Fibroblast of skin of right quadriceps (primary cell): ENCODE data around the gene CDS2.
A peak's percentile ranks its signal among the peaks of the same experiment; 100 is the strongest.

Experiments used
- DNase-seq: peaks from one replicate; pipeline ENCODE4 v3.0.0-alpha.2; 2013

Gene CDS2

GRCh38 chr20:5154543-5154925 is 27.7 kb downstream of the CDS2 start:
- DNase-seq, result no peak

DNA sequence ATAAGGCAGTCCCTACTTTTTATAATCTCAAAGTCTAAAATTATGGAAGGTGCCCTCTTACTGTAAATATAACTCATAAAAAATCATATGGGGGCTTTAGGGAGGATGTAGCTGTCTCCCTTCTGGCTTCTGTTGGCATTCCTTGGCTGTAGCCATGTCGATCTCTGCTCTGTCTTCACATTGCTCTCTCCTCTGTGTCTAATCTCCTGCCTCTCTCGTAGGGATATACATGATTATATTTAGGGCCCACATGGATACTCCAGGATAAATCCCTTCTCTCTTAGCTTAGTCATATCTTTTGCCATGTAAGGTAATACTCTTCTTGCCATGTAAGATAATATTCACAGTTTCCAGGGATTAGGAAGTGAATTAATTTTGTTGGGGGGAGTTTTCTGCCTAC is 28.6 kb downstream of the CDS2 start:
- no peak for DNase-seq

DNA sequence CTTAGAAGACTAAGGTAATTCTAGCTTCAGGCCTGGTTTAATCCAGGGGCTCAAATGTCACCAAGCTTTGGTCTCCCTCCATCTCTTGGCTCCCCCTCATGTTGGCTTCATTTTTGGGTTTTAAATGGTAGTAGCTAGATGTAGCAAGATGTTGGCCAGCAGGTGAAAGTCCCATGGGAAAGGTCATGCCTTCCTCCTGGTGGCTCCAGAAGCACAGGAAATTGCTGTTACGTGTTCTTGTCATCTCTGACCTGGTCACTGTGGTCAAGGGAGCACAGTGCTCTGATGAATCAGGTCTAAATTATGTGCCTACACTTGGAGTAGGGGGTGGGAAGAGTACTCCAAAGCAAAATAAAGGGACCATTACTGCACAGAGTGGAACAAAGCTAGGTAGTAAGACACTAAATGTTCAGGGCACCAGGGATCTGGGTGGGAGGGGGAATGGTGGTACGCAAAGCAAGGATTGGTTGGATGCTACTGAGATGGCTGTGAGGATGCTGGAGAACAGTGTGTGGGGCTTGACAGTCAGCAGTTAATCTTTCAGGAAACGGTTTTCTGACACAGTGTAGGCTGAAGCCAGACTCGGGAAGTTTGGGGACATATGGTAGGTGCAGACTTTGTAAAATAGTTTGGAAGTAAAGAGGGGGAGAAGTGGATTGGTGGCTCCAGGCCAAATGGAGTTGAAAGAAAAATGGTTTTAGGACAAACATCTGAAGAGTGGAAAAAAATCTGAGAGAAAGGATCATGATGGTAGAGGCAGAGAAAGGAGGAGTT is 30.1 kb downstream of the CDS2 start:
- no peak for DNase-seq

DNA sequence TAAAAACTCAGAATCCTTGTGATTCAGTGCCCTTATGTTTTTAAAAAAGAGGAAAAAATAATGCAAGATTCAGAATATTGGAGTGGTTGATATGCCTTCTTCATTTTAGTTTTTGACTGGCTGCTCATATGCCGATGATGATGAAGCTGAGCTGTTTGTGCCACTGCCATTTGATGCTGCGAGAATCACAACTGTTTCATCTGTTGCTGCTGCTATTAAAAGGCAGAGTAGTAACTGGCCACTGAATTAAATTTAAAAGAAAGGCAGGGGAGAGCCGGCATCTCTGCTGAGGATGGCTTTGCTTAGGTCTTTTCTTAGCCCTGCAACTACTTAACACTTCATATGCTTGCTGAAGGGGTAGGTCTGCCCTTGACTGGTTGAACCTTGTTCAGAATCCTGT is 33.1 kb downstream of the CDS2 start:
- DNase-seq, result no peak

DNA sequence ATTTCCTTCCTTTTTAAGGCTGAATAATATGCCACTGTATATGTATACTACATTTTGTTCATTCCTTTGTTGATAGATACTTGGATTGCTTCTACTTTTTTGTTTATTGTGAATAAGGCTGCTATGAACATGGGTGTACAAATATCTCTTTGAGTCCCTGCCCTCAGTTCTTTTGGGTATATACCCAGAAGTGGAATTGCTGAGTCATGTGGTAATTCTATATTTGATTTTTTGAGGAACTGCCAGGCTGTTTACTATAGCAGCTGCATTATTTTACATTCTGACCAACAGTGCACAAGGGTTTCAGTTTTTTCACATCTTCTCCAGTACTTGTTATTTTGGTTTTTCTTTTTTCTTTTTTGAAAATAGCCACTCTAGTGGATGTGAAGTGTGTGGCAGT is 34.1 kb downstream of the CDS2 start:
- no peak for DNase-seq

GRCh38 chr20:5161536-5162164 is 34.8 kb downstream of the CDS2 start:
- DNase-seq, result no peak

GRCh38 chr20:5164645-5165625 is 38.1 kb downstream of the CDS2 start:
- DNase-seq, result no peak

DNA sequence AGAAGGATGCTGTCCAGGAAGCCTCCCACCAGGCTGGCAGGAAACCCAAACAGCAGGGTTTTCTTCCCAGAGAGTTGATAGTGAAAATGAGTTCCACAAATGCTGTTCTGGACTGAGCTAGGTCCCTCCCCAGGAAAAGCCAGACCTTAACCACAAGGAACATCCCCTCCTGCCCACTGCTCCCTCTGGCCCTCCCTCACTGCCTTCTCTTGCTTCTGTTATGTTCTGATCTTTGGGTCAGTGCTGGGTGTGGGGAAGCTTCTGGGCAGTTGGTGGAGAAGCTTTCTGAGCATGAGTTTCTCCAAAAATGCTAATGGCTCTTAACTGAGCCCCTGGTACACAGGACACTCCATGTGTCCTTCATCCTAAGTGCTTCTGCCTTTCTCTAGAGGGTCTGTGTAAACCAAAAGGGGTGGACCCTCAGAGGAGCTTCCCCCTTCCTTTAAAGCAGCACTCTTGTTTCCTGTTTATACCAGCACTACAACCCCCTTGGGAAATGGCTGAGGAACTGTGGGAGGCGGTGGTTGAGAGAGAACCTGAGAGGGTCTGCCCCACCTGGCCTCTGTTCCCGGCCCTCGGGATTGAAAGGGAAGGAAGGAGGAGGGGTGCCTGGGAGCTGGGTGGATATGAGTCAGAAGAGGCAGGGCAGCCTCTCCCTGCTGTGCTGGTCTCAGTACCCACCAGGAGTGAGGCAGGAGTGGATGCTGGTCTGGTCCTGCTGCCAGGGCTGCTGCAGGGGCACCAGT is 42.0 kb downstream of the CDS2 start:
- peak; percentile 49 for DNase-seq

GRCh38 chr20:5170341-5170740 is 43.5 kb downstream of the CDS2 start:
- DNase-seq, result no peak

- no peak for DNase-seq
These were observed 44.4 kb downstream of the CDS2 start for GRCh38 chr20:5171064-5171789.

- no peak for DNase-seq
These were observed 45.0 kb downstream of the CDS2 start for GRCh38 chr20:5171790-5172164.

DNA sequence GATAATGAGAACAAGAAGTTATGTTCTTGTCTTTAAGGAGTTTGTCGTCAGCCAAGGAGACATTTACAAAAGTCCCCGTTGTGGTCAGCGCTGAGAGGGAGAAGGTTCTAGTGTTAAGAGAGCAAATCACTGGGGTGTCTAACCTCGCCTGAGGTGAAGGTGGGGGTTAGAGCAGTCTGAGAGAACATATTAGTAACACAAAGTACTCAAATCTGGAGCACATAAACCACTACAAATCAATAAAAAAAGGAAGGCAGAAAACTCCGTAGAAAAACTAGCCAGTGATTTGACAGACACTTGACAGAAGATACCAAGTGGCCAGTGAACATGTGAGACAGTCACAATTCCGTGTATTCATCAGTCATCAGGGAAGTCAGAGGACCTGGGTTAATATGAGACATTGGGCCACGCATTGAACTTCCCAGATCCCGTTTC is 45.4 kb downstream of the CDS2 start:
- DNase-seq, result no peak

GRCh38 chr20:5172903-5173463 is 46.2 kb downstream of the CDS2 start:
- DNase-seq, result no peak

DNA sequence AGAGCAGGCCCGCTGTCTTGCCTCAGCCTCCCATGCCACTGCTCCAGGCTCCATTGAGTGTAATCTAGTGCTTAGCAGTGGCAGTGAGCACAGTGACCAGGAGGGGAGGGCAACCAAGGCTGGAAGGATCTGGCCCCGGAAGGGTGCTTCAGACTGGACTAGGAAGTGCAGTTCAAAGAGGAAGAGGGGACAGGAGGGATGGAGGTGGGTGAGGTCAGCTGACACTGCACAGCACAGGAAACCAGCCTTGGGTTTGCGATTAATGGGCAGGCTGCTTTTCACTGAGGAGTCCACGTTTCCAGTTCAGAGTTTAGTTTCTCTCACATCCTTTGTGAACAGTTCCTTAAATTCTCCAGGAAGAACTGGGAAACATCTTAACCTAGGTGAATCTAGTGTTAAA is 46.9 kb downstream of the CDS2 start:
- no peak for DNase-seq

DNA sequence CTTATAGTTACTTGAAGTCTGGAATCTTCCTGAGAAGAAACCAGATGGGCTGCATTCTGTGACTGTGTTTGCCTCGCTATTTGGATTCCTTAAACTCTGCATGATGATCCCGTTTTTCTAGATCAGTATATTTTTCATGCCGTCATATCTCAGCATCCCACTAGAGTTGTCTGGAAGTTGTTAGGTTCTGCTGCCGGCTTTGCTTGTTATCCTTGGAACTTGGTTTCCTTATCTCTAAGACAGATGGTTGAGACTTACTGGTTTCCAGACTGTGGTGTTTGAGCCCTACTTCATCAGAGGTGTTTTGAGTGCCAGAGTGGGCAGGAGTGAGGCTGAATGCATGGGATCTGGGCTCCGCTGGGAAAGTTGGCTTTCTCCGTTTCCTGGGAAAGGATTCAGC is 50.3 kb downstream of the CDS2 start:
- DNase-seq, result no peak

- DNase-seq, result no peak
These were observed 51.2 kb downstream of the CDS2 start for GRCh38 chr20:5178046-5178445.

GRCh38 chr20:5180421-5180820 is 53.6 kb downstream of the CDS2 start:
- DNase-seq, result no peak

GRCh38 chr20:5180933-5181332 is 54.1 kb downstream of the CDS2 start:
- no peak for DNase-seq

DNA sequence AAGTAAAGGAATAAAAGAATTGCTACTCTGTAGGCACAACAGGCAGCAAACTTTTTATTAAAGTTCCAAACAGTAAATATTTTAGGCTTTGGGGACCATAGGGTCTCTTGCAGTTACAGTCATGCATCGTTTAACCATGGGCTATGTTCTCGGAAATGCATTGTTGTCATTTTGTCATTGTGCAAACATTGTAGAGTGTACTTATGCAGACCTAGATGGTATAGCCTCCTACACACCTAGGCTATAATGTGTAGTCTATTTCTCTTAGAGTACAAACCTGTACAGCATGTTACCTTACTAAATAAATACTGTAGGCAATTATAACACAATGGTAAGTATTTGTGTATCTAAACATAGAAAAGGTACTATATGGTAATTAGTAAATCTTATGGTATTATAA is 54.7 kb downstream of the CDS2 start:
- no peak for DNase-seq

DNA sequence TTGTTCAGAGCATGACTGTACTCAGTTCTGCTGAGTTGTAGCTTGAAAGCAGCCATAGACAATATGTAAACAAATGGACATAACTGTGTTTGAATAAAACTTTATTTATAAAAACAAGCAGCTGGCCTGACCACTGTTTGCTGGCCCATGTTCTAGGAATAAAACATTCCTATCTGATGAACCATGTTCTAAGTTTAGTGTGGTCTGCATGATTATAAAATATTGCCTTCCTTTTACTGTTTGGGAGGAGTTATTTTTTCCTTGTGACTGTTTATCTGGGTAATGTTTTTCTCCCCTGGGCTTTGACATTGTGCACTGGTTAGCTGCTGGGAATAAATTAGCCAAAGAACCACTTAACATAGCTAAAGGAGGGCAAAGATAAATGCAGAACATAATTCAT is 55.1 kb downstream of the CDS2 start:
- DNase-seq, result peak; percentile 57

- DNase-seq, result no peak
These were observed 55.9 kb downstream of the CDS2 start for GRCh38 chr20:5182615-5183254.
